GM15510 (cell line): Measurements from ENCODE around the gene DIP2B.

Source experiments
- POLR2A ChIP-seq: IDR thresholded peaks from 3 replicates; pipeline ENCODE4 v1.6.1; 2011; ENCODE audit warnings: borderline replicate concordance; ENCODE audit not compliant: insufficient read length; ENCODE audit errors: extremely low read depth

The DIP2B gene

GRCh38 chr12:50723865-50724264 lies 219.1 kb downstream of the DIP2B start:
- no peak for TF ChIP-seq POLR2A

GRCh38 chr12:50725011-50725942 lies 220.5 kb downstream of the DIP2B start:
- no peak for TF ChIP-seq POLR2A

- no peak for TF ChIP-seq POLR2A
Observed at GRCh38 chr12:50727466-50727865, 222.7 kb downstream of the DIP2B start.

GRCh38 chr12:50728417-50728816 lies 223.6 kb downstream of the DIP2B start:
- TF ChIP-seq POLR2A = no peak

- TF ChIP-seq POLR2A = no peak
Observed at GRCh38 chr12:50728841-50729240, 224.1 kb downstream of the DIP2B start.

- no peak for TF ChIP-seq POLR2A
Observed at GRCh38 chr12:50732591-50732990, 227.8 kb downstream of the DIP2B start.

DNA sequence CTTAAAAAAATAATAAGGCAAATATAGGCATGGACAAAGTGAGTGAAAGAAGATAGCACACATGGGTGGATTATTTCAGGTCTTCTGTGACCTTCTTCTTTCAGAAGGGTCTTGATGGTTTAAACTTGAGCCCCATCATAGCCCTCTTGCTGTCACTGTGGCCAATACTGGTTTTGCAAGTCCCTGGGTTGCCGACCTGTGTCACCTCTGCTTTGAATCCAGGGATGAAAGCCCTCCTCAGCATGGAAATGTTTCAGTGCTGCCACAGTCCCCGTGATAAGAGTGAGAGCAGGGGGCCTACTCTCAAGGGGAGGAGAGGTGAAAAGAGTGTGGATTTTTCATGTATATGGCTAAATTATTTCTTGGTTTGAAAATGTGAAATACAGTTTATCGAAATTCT lies 228.9 kb downstream of the DIP2B start:
- no peak for TF ChIP-seq POLR2A

DNA sequence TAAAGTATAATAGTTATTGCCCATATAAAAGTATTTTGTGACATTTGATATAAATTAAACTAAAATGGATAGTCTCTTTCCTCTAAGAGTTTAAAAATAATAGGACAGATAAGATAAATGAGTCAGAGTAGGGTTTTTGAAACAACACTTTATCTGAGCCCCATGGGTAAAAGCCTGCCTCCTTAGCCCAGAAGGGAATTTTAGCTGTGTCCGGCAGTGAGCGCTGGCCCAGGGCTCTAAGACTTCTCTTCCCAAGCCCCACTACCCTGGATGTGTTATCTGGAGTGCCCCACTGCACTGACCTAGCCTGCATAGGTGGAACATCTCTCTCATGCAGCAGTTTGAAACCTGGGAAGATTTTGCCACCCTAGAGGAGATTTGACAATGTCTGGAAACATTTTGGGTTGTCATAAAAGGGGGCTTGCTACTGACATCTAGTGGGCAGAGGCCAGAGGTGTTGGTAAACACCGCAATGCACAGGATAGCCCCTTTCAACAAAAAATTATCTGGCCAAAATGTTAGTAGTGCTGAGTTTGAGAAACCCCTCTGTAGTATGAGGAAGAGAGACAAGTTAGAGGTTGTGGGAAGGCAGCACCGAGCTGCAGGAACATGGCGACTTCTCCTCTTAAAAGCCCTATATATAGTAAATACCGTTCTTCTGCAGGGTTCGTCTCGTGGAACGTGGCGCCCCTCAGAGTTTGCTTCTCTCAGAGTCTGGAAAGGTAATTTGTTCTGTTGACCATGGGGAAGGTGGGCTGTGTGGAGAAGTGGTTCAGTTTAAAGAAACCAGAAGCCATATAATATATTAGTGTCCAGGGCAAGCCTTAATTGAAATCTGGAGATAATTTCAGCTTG lies 229.9 kb downstream of the DIP2B start:
- no peak for TF ChIP-seq POLR2A

- TF ChIP-seq POLR2A = no peak
Observed at GRCh38 chr12:50739611-50740010, 234.8 kb downstream of the DIP2B start.

- no peak for TF ChIP-seq POLR2A
Observed at GRCh38 chr12:50740307-50740706, 235.5 kb downstream of the DIP2B start.

DNA sequence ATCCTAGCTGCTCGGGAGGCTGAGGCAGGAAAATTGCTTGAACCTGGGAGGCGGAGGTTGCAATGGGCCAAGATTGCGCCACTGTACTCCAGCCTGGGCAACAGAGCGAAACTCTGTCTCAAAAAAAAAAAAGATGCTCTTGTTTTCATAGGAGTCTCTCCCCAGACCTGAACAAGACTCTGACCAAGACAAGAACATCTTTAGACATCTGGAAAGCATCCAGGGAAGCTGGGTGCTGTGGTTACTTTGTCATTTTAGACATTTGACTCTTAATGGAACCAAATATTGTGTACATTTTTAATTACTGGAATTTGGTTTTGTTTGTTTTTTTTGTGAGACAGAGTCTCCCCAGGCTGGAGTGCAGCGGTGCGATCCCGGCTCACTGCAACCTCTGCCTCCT lies 238.0 kb downstream of the DIP2B start:
- TF ChIP-seq POLR2A = no peak

DNA sequence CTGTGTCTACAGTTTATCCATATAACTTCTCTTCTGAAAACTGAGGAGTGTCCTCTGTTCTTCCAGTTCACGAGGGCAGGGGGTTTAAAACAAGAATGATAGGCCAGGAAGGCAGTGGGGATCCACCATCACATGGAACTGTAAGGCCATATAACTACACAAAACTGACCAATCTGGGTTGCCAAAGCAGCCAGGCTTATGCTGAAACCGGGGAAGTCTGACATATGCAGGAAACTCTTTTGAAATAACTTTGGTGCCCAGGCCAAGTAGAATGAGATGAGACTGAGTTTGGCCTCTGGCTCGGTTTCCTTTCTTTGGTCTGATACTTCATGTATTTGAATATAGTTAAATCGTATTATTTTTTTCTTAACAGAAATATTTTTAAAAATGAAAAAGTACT lies 241.1 kb downstream of the DIP2B start:
- no peak for TF ChIP-seq POLR2A

DNA sequence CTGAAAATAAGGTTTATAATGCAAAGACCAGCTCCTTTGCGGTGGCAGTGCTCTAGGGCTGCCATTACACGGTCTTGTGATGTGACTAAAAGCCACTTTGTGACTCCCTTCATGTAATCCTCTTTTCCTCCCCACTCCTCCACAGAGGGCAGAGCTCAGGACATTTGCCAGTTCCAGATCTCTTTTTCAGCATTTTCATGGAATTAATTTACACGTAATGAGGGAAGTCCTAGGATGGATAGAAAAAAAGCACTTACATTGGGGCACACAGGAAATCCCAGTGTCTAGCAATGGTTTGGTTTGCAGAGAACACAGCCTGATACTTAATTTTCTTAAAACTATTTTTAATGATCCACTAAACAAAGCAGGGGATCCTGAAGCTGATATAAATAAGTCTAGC lies 241.6 kb downstream of the DIP2B start:
- no peak for TF ChIP-seq POLR2A

- TF ChIP-seq POLR2A = no peak
Observed at GRCh38 chr12:50747817-50748216, 243.0 kb downstream of the DIP2B start.

GRCh38 chr12:50749459-50749882 lies 244.7 kb downstream of the DIP2B start:
- no peak for TF ChIP-seq POLR2A
